NCI-H2196 treated with DMSO at 0.1 percent for 48 hours (cell line): ENCODE measurements around the gene C1orf174.
"Not testable (repeated sequence)": the region's sequence is repeated elsewhere in the genome, so short reads cannot be mapped to it uniquely, and the experiment has no call there.

ENCODE experiments used
- DNase-seq: peaks from one replicate; lab custom pipeline; 2025; ENCODE audit not compliant: unreplicated experiment; lab: John Stamatoyannopoulos, UW

Gene C1orf174

DNA sequence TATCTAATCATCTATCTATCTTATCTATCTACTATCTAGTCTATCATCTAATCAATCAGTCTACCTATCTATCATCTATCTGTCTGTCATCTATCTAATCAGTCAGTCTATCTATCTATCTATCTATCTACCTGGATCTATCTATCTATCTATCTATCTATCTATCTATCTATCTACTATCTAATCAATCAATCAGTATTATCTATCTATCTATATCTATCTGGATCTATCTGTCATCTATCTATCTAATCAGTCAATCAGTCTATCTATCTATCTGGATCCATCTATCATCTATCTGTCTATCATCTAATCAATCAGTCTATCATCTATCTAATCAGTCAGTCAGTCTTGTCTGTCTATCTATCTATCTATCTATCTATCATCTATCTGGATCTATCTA, 26.9 kb upstream of the C1orf174 start:
- no peak for DNase-seq

DNA sequence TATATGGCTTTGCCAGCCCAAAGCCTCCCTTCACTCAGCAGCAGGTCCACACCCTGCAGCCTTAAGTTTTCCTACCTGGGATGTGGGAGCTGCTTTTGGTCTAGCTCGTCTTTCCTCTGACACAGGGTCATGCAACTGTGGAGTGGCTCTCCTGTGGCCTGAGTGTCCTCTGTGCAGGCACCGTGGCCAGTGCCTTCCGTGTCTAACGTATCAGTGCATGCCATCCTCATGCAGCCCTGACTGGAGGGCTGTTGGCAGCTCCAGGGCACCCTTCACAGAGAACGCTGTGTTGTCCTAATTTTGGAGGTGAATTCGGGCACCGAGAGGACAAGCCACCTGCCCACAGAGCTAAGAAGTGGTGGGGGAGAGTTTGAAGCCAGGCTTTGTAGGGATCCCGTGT, 25.7 kb upstream of the C1orf174 start:
- DNase-seq = no peak

DNA sequence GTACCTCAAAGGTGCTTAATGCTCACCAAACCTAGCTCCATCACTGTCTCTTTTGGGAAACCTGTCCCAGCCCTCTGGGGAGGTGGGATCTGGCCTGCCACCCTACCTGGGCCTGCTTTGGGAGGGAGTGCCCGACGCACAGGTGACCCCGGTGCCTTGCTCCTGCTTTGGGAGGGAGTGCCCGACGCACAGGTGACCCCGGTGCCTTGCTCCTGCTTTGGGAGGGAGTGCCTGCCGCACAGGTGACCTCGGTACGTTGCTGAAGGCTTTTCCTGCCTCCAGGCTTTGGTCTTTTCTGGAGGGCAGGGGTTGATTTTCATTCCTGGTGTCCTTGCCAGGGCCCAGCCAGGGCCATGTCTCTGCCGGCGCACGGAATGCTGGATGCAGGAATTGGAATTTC, 25.2 kb upstream of the C1orf174 start:
- DNase-seq = no peak

DNA sequence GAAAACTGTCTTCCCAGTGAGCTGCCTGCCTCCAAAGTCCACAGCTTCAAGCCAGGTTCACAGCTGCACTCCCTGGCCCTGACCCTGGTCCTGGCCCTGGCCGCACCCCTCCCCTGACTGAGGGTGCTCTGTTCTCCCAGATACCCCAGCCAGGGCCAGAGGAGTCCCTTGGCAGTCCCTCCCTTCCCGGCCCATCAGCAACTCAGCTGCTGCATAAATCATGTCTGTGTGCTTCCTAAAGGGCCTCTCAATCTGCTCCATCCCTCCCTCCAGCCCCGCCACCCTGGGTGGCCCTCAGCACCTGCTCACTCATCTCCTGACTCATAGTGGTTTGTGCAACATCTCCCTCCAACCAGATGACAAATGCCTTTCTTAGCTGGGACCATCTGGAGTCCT, 24.8 kb upstream of the C1orf174 start:
- peak; percentile 33 for DNase-seq

DNA sequence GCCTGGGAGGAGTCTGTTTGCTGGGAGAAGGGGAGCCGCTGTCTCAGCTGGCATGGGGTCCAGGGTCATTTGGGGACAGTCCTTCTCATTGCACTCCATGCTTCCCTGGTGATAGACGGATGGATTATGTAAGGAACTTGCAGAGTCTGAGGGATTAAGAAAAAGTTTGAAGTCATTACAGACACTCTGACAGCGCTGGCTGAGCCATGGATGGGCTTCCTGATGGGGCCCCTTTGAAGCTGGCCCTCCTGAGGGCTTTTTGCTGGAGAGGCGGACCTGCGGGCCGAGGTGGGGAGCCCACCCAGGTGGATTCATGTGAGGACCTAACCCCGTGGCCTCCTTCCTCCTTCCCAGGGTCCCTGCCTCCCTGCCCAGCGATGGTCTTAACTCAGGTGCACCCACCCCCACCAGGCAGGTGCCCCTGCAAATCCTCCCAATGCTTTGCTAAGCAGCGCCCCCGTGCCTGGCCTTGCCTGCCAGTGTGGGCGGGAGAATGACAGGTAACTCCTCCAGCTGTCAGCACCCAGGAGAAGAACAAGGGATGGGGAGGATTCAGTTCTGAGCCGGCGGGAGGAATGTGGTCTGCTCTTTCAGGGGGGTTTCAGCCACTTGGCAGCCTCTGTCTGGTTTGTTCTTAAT, 24.2 kb upstream of the C1orf174 start:
- DNase-seq = no peak

DNA sequence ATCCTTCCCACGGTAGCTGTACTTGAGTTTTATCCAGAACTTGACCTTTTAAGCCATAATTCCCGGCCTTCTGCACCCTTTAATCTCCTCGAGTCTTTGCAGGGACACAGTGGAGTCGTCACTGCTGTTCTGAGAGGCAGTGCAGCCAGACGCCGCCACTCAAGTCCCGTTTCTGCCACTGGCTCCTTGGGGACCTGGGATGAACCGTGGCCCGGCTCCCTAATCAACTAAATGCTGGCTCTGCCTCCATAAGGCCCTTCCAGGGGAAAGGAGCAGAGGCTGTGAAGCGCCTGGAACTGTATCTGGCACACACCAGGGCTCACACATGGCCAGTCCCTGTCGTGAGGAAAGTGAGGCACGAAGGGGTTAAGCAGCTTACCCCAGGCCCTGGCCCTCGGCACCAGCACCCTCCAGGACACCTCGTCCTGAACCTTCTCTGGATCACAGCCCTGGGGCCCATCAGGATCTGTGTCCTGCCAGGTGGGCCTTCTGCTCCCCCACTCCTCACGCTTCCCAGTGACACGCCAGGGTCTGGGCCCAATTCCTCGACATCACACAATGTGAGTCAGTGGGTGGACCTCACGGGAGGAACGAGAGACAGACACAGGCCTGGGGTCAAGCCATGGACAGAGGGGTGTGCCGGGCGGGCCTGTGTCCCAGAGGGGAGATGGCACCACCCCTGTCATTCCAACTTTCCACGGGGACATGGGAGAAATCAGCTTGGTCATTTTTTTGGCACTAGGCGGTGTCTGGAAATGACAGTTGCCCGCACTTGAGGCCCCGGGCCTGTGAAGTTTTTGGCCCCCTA, 23.5 kb upstream of the C1orf174 start:
- no peak for DNase-seq

DNA sequence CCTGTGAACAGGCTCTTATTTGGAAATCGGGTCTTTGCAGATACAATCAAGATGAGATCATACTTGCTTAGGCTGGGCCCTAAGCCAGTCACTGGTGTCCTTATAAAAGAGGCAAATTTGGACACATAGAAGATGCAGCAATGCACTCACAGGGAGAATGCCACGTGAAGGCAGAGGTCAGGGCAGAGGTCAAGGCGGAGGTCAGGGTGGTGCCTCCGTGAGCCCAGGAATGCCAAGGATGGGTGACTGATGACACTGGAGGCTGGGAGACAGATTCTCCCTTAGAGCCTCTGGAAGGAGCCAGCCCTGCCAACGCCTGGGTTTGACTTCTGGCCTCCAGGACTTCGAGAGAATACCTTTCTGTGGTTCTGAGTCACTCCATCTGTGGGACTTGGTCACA, 22.8 kb upstream of the C1orf174 start:
- DNase-seq = peak; percentile 32

DNA sequence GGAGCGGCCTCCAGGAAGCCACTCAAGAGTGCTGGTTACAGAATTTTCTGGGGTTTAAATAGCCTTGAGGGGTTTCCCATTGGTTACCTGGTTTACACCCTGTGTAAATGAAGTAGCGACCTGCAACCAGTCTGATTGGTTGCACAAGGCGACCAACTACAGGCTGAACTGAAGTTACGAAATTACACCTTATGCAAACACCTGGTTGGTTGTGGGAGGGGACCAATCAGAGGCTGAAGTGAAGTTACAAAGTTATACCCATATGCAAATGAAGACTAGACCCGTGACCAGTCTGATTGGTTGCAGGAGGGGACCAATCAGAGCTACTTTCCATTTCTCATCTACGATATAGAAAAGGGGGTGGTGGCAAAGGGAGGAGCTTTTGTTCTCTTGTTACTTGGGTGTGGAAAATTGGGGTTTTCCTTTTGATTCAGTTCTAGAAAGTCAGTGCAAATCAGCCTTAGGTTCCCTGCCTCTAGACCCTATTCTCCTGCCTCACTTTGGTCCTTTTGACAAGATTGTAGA, 22.2 kb upstream of the C1orf174 start:
- peak; percentile 94 for DNase-seq

DNA sequence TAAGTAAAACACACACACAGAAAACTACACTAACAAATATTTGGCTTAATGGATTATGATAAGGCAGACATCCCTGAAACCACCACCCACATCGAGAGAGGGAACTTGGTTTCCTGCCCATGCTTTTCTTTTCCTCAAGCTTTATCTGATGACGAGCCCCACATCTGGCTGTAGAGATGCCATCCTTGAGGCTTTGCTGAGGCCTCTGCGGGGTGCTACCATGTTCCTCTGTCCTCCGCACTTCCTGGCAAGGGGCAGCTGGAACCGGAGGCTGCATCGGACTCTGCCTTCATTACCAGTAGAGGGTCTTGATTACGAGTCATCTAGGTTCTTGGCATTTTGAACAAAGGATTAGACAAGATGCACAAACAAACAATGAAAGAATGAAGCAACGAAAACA, 21.7 kb upstream of the C1orf174 start:
- DNase-seq = no peak

DNA sequence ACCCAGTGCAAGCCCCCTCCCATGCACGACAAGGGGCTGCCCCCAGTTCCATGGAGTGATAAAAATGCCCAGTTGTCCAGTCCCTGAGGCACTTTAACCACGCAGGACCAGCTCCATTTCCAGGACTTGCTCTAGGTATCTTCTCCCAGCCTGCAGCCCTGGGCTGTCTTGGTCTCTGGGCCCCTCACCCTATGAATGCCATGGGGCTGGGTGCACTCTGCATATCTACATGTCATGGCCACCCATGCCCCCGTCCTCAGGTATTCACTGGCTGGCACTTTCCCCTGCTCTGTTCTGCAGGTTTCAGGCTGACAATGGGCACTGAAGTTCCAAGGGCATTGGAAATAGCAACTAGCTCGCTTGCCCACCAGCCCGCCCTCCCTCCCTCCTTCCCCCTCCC, 19.6 kb upstream of the C1orf174 start:
- no peak for DNase-seq

DNA sequence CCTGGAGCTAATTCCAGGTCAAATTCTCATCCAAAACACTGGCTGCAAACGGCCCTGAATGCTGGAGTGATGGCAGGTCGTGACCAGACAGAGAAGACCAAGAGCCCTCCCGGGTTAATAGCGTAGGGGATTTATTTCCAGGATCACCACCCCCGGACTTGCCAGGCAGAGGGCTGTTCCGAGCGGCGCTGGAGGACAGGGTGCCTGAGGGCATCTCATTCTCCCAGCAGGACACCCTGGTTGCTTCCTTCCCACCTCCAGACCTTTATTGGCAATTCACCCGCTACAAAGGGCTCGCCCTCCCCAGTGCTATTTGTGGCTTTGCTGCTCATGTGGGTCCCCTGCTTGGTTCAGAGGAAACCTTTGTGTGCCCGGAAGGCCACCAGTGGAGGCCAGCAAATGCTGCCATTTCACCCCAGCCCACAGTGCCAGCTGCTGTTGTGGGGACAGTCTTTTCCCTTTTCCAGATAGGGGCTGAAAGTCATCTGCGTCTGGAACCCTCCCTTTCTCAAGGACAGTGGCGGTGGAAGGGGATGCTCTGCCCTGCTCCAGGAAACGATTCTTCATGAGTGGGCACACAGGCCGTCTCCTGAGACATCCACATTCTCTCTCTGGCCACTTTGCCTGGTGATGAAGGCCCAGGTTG, 19.0 kb upstream of the C1orf174 start:
- DNase-seq = no peak

DNA sequence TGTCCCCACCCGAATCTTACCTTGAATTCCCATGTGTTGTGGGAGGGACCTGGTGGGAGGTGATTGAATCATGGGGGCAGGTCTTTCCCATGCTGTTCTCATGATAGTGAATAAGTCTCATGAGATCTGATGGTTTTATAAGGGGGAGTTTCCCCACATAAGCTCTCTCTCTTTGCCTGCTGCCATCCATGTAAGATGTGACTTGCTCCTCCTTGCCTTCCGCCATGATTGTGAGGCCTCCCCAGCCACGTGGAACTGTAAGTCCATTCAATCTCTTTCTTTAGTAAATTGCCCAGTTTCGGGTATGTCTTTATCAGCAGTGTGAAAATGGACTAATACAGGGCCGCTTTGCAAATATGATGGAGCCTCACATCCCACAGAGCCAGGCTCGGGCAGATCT, 18.3 kb upstream of the C1orf174 start:
- DNase-seq = not testable (repeated sequence)

DNA sequence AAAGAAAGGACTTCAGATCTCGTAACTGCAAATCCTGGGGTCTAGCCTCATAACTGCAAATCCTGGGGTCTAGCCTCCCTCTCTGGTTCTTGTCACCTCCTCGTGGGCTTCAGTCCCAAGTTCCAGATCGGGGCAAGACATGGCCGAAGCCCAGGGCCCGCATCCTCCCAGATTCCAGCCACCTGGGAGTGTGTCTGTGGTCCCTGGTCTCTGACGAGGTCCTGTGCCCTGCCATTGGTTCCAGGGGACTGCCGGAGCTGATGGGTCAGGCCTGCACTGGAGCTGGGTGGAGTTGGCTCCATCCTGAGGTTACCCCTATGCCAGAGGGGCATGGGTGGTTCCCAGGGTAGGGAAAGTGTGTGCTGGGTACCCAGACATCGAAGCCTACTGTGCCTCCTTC, 17.7 kb upstream of the C1orf174 start:
- DNase-seq = no peak

DNA sequence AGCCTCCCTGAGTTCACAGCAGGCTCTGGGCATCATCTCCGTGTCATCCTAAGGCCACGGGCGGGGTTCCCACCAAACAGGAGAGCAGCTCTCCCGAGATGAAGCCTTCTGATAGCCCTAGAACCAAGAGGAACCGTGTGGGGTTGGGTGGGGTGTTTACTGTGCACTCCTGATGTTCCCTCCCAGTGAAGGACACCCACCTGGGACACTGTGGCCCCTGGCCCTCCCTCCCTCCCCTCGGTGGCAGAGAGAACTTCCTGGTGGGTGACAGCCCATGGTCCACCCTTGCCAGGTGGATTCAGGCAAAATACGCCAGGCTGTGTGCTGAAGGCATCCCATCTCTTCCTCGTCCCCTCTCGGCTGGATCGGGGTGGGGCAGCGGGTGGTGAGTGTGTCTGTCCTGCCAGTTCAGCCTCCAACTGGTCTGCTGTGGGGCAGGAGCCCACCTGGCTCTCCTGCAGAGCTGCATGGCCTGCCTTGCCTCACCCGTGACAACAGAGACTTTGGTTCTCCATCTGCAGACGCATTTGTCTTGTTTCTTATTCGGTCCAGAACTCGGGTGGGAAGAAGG, 15.6 kb upstream of the C1orf174 start:
- no peak for DNase-seq

DNA sequence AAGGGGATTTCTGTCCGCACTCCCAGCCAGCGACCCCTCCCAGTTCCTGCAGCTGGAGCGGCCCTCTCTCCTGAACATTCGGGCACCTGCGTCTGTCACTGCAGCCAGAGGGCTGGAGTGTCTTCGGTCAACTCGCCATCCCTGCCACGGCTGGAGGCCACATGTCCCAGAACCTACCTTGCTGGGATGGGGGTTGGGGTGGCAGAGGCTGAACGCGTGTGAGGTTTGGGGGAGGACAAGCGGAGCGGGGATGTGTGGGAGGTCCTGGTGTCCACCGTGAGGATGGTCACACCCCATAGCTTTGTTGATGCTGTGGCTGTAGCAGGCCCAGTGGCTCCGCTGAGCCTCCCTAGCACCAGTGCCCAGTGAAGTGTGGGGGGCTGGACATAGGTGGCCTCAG, 14.8 kb upstream of the C1orf174 start:
- no peak for DNase-seq

DNA sequence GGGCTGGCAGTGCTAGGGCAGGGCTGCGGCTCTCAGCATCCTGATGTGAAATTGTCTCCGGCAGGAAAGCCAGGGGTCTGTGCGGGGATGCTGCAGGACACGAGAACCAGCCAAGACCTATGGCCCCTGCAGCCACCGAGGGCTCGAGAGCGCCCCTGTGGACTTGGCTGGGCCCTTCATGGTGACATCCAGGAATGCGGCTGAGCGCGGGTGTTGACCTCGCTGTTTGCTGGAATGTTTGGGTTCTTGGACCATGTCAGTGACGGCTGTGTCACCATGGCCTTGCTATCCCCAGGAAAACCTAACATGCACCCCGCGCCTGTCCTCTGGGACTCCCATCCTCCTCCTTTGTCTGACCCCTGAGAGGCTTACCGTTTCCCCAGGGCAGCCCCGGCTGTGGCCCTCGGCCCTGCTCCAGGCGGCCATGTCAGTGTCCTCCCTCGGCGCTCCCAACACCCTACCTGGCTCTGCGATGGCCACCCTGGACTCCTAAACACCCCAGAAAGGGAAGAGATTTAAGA, 14.3 kb upstream of the C1orf174 start:
- no peak for DNase-seq

DNA sequence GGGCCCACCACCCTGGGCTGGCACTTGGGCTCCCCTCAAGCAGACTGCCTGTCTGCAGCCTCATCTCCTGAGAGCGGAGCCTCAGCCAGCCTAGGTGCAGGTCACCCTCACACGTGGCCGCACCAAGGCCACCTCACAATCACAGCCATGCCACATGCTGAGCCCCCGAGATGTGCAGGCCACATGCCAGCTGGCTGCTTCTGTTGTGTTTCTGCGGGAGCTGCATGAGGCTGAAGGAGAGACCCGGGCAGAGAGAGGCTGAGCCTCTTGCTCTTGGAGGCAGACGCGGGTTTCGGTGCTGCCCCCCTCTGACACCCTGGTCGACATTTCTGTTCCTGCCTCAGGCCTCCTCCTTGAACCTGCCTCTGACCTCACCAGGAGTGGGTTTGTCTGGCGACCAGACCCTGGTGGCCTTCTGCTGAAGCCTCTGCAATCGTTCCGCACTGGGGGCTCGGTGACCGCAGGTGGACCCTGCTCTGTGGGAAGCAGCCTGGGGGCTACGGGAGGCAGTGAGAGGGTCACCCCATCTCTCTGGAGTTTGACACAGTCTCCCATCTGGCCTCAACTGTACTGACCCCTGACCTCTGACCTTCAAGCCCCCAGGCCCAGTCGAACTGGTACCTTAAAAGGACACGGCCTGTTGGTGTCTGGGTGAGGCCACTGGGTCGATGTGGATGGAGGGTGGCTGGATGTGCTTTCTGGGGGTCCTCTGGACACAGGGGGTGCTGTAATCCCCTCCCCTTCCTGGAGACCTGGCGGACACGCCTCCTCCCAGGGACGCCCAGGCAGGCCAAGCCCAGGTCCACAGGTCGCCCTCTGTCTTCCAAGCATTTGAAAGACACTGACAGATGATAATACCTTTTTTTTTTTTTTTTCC, 13.0 kb upstream of the C1orf174 start:
- DNase-seq = no peak

DNA sequence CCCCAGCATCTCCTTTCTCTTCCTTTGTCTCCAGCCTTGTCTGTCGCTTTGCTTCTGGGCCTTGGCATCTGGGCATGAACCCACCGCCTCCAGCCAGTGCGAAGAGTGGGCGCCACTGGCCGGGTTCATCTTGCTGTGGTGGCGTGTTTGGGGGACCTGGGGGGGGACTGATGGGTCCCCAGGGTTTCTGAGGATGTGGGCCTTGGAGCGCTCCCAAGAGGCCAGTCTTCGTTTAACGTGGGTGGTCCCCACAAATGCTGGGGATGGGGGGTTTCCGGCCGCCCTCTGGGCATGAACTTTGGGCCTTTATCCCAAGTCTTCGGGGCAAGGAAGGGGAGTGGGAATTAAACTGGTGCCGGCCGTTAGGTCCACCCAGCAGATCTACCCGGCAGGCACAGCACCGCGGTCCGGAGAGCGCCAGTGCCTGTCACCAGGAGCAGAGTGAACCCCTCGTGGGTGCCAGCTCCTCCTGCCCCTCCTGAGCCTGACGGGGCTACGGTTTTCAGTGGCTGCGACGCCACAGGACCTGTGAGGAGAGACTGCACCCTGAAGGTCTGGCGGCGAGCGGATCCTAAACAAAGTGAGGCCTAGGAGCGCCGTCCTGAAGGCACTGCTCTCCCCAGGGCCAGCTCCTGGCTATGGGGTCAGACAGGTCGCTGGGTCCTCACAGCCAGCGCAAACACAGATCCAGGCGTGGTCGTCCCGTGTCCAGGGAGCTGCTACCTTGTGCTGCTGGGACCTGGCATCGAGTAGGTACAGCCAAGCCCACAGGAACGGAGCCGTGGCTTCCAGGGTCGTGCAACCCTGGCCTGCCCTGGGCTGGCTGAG, 12.1 kb upstream of the C1orf174 start:
- DNase-seq = no peak
